D341Med (cell line): ENCODE data around the gene SPATA13.
A peak's percentile ranks its signal among the peaks of the same experiment; 100 is the strongest.
"Not testable (repeated sequence)": the region's sequence is repeated elsewhere in the genome, so short reads cannot be mapped to it uniquely, and the experiment has no call there.

Experiments
- DNase-seq: peaks from one replicate; pipeline ENCODE4 v3.0.0; 2012; ENCODE audit warnings: low spot score

The SPATA13 gene

GRCh38 chr13:24196593-24197197, 36.2 kb downstream of the SPATA13 start:
- no peak for DNase-seq

- no peak for DNase-seq
Measured at GRCh38 chr13:24199016-24199415, 38.5 kb downstream of the SPATA13 start.

- DNase-seq, result no peak
Measured at GRCh38 chr13:24202215-24202614, 41.7 kb downstream of the SPATA13 start.

GRCh38 chr13:24203273-24203672, 42.8 kb downstream of the SPATA13 start:
- DNase-seq, result no peak

GRCh38 chr13:24203811-24204210, 43.3 kb downstream of the SPATA13 start:
- DNase-seq, result no peak

- not testable (repeated sequence) for DNase-seq
Measured at GRCh38 chr13:24205076-24205475, 44.6 kb downstream of the SPATA13 start.

- DNase-seq, result no peak
Measured at GRCh38 chr13:24207841-24208667, 47.5 kb downstream of the SPATA13 start.

- DNase-seq, result no peak
Measured at GRCh38 chr13:24209138-24209537, 48.6 kb downstream of the SPATA13 start.

- no peak for DNase-seq
Measured at GRCh38 chr13:24212254-24212653, 51.7 kb downstream of the SPATA13 start.

- DNase-seq, result no peak
Measured at GRCh38 chr13:24212674-24213073, 52.2 kb downstream of the SPATA13 start.

- DNase-seq, result no peak
Measured at GRCh38 chr13:24213932-24214331, 53.4 kb downstream of the SPATA13 start.

- no peak for DNase-seq
Measured at GRCh38 chr13:24214528-24214927, 54.0 kb downstream of the SPATA13 start.

GRCh38 chr13:24215126-24215525, 54.6 kb downstream of the SPATA13 start:
- DNase-seq, result no peak

- no peak for DNase-seq
Measured at GRCh38 chr13:24215732-24216131, 55.2 kb downstream of the SPATA13 start.

- DNase-seq, result no peak
Measured at GRCh38 chr13:24216176-24216575, 55.7 kb downstream of the SPATA13 start.

- DNase-seq, result not testable (repeated sequence)
Measured at GRCh38 chr13:24216779-24217178, 56.3 kb downstream of the SPATA13 start.

GRCh38 chr13:24217601-24218281, 57.2 kb downstream of the SPATA13 start:
- no peak for DNase-seq

- DNase-seq, result no peak
Measured at GRCh38 chr13:24218338-24218737, 57.8 kb downstream of the SPATA13 start.

- no peak for DNase-seq
Measured at GRCh38 chr13:24218977-24219376, 58.5 kb downstream of the SPATA13 start.

GRCh38 chr13:24220086-24220703, 59.7 kb downstream of the SPATA13 start:
- DNase-seq, result peak; percentile 69

- no peak for DNase-seq
Measured at GRCh38 chr13:24221007-24221406, 60.5 kb downstream of the SPATA13 start.

- no peak for DNase-seq
Measured at GRCh38 chr13:24222756-24223155, 62.2 kb downstream of the SPATA13 start.
